Fibroblast of pulmonary artery (primary cell): ENCODE data around the gene UBE3D.
A peak's percentile ranks its signal among the peaks of the same experiment; 100 is the strongest.

Source experiments
- DNase-seq: peaks from one replicate; pipeline ENCODE4 v3.0.0-alpha.2; 2010; ENCODE audit warnings: low read depth
- H3K4me3 ChIP-seq: replicated peaks from 2 replicates; pipeline ENCODE4 v1.5.1; 2011; ENCODE audit warnings: low read depth, mild to moderate bottlenecking, control low read depth, low read length, moderate library complexity
- TF ChIP-seq, protein P1 (sequence below): IDR thresholded peaks from 2 replicates; pipeline ENCODE4 v1.5.1; 2011; ENCODE audit warnings: mild to moderate bottlenecking, control low read depth, low read length, inconsistent platforms; ENCODE audit errors: missing control alignments

The UBE3D gene

GRCh38 chr6:83071707-83072106 is 6.1 kb upstream of the UBE3D start:
- TF ChIP-seq, protein P1, sequence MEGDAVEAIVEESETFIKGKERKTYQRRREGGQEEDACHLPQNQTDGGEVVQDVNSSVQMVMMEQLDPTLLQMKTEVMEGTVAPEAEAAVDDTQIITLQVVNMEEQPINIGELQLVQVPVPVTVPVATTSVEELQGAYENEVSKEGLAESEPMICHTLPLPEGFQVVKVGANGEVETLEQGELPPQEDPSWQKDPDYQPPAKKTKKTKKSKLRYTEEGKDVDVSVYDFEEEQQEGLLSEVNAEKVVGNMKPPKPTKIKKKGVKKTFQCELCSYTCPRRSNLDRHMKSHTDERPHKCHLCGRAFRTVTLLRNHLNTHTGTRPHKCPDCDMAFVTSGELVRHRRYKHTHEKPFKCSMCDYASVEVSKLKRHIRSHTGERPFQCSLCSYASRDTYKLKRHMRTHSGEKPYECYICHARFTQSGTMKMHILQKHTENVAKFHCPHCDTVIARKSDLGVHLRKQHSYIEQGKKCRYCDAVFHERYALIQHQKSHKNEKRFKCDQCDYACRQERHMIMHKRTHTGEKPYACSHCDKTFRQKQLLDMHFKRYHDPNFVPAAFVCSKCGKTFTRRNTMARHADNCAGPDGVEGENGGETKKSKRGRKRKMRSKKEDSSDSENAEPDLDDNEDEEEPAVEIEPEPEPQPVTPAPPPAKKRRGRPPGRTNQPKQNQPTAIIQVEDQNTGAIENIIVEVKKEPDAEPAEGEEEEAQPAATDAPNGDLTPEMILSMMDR, result no peak
- DNase-seq, result no peak
- no peak overlapping the region for H3K4me3 ChIP-seq

- peak; percentile 53 for DNase-seq
- TF ChIP-seq, protein P1, result no peak
- no peak overlapping the region for H3K4me3 ChIP-seq
Observed at GRCh38 chr6:83071023-83071422, 5.4 kb upstream of the UBE3D start.

DNA sequence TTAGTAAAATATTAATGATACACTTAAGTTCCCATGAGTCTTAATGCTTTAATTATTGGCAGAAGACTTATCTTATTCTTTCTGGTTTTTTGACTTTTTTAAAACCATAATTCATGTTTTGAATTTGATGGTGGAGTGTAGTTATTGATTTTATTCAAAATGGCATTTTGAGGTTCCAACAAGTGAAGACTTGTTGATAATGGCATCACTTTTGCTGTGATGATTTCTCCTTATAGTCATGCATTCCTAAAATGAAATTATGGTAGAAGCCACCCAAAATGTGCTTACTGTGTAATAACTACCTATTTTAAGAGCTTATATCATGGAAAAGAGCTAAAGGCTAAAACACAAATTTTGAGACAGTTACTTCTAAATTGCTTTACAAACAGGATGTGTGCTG is 4.0 kb upstream of the UBE3D start:
- H3K4me3 ChIP-seq, result no peak overlapping the region
- no peak for DNase-seq
- TF ChIP-seq, protein P1, result no peak

DNA sequence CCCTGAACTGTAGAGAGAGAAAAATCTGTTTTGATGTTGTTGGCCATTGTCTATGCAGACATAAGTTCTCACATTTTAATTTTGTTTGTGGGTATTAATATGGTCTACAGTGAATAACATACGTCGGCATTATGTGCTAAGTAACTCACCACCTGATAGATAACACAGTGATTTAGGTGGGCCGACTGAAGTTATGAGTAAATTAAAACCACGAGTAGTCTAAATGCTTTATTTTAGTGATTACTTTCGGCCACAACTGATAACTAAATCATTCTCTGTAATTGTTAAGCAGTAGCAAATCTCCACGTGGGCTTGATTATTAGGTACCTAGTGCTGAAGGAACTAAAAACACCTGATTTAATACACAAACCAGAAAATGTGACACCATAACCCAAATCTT is 3.0 kb upstream of the UBE3D start:
- DNase-seq, result no peak
- TF ChIP-seq, protein P1, result no peak
- H3K4me3 ChIP-seq, result peak overlapping the region; percentile 84

DNA sequence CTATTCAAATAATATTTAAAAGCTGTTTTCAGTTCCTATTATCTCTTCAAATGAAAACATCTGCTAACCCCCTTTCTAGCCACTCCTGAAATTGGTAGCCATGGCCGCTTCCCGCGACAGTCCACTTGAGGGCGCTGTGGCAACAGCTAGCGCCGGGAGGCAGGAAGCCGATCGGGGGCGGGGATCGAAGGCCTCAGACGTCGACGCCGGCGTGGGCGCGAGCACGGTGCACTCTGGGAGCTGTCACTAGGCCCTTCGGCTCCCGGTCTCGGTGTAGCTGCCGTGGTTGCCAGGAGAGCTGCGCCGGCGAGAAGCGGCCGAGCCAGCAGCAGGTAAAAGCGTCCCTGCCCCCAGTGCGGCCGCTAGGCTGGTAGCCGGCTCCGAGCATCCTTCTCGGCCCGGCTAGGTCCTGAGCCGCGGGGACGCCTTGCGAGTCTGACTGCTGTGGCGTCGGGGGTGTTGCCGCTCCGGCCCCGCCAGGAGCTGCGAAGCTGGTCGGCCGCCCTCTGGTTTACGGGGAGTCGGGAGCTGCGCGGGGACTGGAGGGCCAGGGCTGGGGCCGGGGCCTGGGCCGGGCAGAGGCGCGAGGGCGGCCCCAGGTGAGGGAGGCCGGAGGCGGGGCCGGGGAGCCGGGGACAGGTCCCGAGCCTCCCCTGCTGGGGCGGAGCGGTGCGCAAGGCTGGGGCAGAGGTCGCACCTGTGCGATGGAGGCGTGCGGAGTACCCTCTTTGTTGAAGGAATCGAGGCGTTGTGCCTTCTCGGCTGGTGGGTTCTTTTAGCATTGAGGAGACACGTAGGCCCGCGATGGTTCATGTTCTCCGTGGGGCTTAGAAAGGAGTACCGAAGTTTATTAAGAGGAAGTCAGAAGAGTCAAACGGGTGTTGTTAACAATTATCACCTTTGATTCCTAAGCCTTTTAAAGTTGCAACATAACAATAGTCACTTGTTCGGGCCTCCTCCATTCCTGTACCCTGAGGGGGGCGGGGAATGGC is 2.1 kb upstream of the UBE3D start, which contains the start of gene DOP1A:
Gene DOP1A, plus strand, starts transcription at position 224 of the 992 bp plus-strand sequence. CDS start 29,307 bp downstream, outside the sequence.
- TF ChIP-seq, protein P1, result peak; percentile 99
- H3K4me3 ChIP-seq, result peak within 1 kb of the TSS; percentile 84
- DNase-seq, result peak; percentile 95

DNA sequence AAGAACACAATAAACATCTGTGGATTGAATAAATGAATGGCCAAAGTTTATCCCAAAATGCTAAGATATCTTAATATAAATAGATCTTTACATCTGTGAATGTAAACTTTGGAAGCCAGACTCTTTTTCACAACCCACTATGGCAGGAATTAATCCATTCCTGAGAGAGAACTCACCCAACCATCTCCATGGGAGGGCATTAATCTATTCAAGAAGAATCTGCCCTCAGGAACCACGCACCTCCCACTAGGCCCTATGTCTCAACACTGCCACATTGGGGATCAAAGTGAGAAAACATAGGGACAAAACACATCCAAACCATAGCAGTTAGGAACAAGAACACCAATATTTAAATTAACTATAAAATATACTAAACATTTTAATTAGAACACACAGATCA is 3.4 kb downstream of the UBE3D start:
- H3K4me3 ChIP-seq, result no peak overlapping the region
- TF ChIP-seq, protein P1, result no peak
- DNase-seq, result no peak
